Calu3 (cell line): ENCODE measurements around the gene NCOA7. TPM values are rescaled to one million over a fixed set of nuclear protein-coding genes. Genes with fewer than 3 reads are reported as not detected.

Source experiments
- BruUV-seq: library from RNA; stranded (reverse); fragments of 400-500 nt; replicated peaks from 2 replicates; lab custom pipeline; 2021; lab: Mats Ljungman, UMichigan
- CTCF ChIA-PET: fragments of 300-600 bp; sonication (Branson Sonifier 250); formaldehyde crosslinking; loops from one replicate; lab custom pipeline; 2022; ENCODE audit warnings: antibody characterized with exemption; lab: Charles Lee
- DNase-seq: peaks from one replicate; pipeline ENCODE4 v3.0.0; 2022
- H3K27ac Mint-ChIP-seq: one replicate; pipeline ENCODE4 v1.8.0; 2022; ENCODE audit warnings: mixed read lengths; ENCODE audit not compliant: unreplicated experiment
- H3K27me3 Mint-ChIP-seq: one replicate; pipeline ENCODE4 v1.8.0; 2022; ENCODE audit warnings: mixed read lengths; ENCODE audit not compliant: unreplicated experiment
- H3K36me3 Mint-ChIP-seq: one replicate; pipeline ENCODE4 v1.8.0; 2022; ENCODE audit warnings: mild to moderate bottlenecking, moderate library complexity, mixed read lengths; ENCODE audit not compliant: insufficient read depth, unreplicated experiment
- H3K4me1 Mint-ChIP-seq: one replicate; pipeline ENCODE4 v1.8.0; 2022; ENCODE audit warnings: mild to moderate bottlenecking, low read depth, mixed read lengths; ENCODE audit not compliant: unreplicated experiment
- H3K4me3 Mint-ChIP-seq: one replicate; pipeline ENCODE4 v1.8.0; 2022; ENCODE audit warnings: mild to moderate bottlenecking, low read depth, moderate library complexity, mixed read lengths; ENCODE audit not compliant: unreplicated experiment
- H3K9me3 Mint-ChIP-seq: one replicate; pipeline ENCODE4 v1.8.0; 2022; ENCODE audit warnings: low read depth, mixed read lengths; ENCODE audit not compliant: unreplicated experiment
- intact Hi-C: fragments of 100-400 bp; cut with micrococcal nuclease; formaldehyde crosslinking; loops from one replicate; pipeline ENCODE4 v1.10.0; 2022; ENCODE audit not compliant: unreplicated experiment
- total RNA-seq: library from RNA; stranded (reverse); gene quantifications from 2 replicates; pipeline ENCODE4 v1.2.3, GENCODE V29; 2022
- TF ChIP-seq, protein P1 (sequence below): fragments of 200-600 bp; IDR thresholded peaks from one replicate; pipeline ENCODE4 v1.8.0; 2022; ENCODE audit warnings: antibody characterized with exemption; ENCODE audit not compliant: unreplicated experiment

NCOA7 gene
- total RNA-seq, 1 experiment from 2014 or later = 102 TPM

DNA sequence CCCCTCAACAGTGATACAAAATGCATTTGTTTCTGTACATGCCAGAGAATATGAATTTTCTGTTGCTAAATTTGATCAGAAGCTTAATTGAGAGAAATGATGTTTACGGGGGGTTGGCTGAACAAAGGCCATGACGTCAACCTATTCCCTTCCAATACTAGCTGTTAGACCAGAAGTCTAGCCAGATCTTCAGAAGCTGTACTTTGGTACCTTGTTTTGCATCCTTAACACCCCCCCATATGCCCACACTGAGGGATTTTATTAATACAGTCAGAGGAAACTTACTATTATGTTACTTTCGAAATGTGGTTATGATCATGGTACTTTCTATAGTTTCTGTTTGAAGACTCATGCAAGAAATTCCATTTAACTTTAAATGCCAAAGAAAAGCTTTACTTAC lies 3.1 kb downstream of the NCOA7 start:
- TF ChIP-seq, protein P1, sequence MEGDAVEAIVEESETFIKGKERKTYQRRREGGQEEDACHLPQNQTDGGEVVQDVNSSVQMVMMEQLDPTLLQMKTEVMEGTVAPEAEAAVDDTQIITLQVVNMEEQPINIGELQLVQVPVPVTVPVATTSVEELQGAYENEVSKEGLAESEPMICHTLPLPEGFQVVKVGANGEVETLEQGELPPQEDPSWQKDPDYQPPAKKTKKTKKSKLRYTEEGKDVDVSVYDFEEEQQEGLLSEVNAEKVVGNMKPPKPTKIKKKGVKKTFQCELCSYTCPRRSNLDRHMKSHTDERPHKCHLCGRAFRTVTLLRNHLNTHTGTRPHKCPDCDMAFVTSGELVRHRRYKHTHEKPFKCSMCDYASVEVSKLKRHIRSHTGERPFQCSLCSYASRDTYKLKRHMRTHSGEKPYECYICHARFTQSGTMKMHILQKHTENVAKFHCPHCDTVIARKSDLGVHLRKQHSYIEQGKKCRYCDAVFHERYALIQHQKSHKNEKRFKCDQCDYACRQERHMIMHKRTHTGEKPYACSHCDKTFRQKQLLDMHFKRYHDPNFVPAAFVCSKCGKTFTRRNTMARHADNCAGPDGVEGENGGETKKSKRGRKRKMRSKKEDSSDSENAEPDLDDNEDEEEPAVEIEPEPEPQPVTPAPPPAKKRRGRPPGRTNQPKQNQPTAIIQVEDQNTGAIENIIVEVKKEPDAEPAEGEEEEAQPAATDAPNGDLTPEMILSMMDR = no peak
- Mint-ChIP-seq H3K4me1 (peaks cover 33% of the 10 kb centered on the region), H3K27me3 (no peaks in the 10 kb centered on the region), H3K27ac (peak overlapping the region; percentile 55), H3K36me3 (peaks cover 29% of the 10 kb centered on the region), H3K4me3 (peak overlapping the region; percentile 78), H3K9me3 (no peaks in the 10 kb centered on the region)
- CTCF ChIA-PET = interaction anchor here (1.5 kb wide), 1 partner anchor 163 kb away, joined by 4 read pairs; the partner anchor contains the start of gene HINT3
- intact Hi-C loops = loop anchor here (5.0 kb wide), 1 partner anchor 73 kb away; no protein-coding TSS in a partner anchor
- no TSS peak for BruUV-seq
- no peak for DNase-seq

DNA sequence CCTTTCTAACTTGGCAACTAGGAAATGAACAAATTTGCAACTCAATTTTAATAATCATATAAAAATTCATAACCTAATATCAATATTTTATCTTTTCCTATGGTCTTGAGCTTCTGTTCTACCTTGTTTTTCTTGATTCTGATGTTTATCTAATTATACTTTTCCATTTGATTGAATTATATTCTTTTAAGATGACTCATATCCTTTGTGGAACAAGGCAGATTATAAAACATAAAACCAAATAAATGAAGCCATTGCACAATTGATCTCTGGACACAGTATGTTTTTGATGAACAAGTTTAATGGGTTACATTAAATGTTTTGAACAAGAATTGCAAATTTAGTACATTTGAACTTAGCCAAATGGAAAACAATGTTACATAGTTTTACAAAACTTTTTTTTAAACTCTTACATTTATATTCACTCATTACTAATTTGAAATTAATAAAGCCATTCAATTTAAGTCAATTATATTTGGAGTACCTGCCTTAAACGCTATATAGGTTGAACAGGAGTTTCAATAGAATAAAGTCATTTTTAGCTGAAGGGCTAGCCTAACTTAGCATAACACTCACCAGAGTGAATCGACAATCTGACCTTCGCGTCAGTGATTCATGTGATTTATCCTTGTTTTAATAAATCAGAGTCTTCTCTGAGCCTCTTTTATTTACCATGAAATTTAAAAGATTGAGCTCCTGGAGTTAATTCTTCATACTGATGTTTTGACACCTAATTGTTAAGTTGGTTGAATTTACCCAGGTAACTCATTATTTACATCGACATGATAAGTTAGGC lies 3.8 kb downstream of the NCOA7 start:
- H3K4me3 Mint-ChIP-seq = no peak overlapping the region
- intact Hi-C loops = loop anchor here (5.0 kb wide), 1 partner anchor 73 kb away; no protein-coding TSS in a partner anchor
- DNase-seq = no peak
- H3K4me1 Mint-ChIP-seq = peaks cover 39% of the 10 kb centered on the region
- CTCF ChIA-PET = interaction anchor here (1.5 kb wide), 1 partner anchor 162 kb away, joined by 4 read pairs; the partner anchor contains the start of gene HINT3
- H3K36me3 Mint-ChIP-seq = peaks cover 28% of the 10 kb centered on the region
- H3K27me3 Mint-ChIP-seq = no peaks in the 10 kb centered on the region
- no peaks in the 10 kb centered on the region for H3K9me3 Mint-ChIP-seq
- H3K27ac Mint-ChIP-seq = peak overlapping the region; percentile 53
- TF ChIP-seq, protein P1 = no peak
- no TSS peak for BruUV-seq

DNA sequence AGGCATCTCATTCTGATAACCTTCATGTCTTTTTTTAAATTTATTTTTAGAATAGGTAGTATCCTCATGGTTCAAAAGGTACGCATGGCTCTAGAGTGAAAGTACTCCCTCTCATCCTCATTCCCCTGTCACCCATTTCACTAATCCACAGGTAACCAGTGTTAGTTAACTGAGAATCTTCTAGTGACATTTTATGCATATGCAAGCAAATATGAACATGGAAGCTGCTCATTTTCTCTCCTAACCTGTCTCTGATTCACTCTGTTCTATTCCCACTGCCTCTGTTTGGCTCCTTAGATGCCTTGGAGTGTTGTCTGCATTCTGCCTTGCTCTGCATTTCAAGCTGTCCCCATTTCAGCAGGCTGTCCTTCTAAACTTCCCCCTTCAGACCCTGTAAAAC lies 4.5 kb downstream of the NCOA7 start:
- H3K27me3 Mint-ChIP-seq = no peaks in the 10 kb centered on the region
- peak overlapping the region; percentile 53 for H3K27ac Mint-ChIP-seq
- no peak for DNase-seq
- no peaks in the 10 kb centered on the region for H3K9me3 Mint-ChIP-seq
- H3K4me3 Mint-ChIP-seq = peak overlapping the region; percentile 27
- H3K36me3 Mint-ChIP-seq = peaks cover 21% of the 10 kb centered on the region
- BruUV-seq = no TSS peak
- CTCF ChIA-PET = no interaction called here
- TF ChIP-seq, protein P1 = no peak
- intact Hi-C loops = no loop called here
- H3K4me1 Mint-ChIP-seq = peaks cover 39% of the 10 kb centered on the region

DNA sequence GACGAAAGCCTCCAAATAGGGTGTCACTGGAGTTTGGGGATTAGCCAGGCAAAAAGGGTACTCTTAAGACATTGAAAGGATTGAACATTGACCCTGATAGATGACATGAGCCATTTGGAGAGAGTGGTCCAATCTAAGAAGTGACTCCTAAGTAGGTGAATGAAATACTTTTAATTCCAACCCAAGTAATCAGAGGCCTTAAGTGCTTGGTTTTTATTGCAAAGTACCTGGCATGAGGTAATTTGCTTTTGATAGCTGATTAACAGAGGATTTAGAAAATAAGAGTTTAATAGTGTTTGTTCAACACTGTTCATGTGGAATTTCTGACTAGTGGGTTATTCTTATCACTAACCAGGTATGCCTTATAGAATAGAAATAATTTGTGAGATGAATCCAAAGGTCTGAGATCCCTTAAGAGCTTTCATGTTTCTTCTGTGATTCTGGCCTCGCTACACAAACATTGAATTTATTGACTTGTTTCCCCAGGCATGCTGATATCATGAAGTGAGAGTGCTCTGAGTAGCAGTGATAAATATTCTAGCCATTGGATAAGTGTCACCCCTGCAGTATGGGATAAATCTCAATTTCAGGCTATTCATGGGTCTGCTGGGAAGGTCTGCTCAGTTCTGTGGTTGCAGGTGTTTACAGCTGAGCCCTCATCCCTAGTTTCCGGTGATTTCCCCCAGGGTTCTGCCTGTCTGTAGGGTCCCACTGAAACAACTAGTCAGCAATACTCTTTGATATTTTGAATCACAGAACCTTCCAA lies 6.5 kb downstream of the NCOA7 start:
- Mint-ChIP-seq H3K27ac (no peak overlapping the region), H3K4me3 (no peak overlapping the region), H3K36me3 (peaks cover 8% of the 10 kb centered on the region), H3K9me3 (no peaks in the 10 kb centered on the region), H3K27me3 (no peaks in the 10 kb centered on the region), H3K4me1 (peaks cover 39% of the 10 kb centered on the region)
- BruUV-seq = no TSS peak
- CTCF ChIA-PET = interaction anchor here (1.1 kb wide), 1 partner anchor 13 kb away, joined by 4 read pairs; no protein-coding TSS in a partner anchor
- no peak for DNase-seq
- TF ChIP-seq, protein P1 = no peak
- intact Hi-C loops = no loop called here
